HG02759 (cell line): Measurements from ENCODE around the gene RASGRF1.
A peak's percentile ranks its signal among the peaks of the same experiment; 100 is the strongest.

Experiments used
- ATAC-seq: cut with Tn5 transposase; IDR thresholded peaks from one replicate; pipeline ENCODE4 v1.9.1; 2021; ENCODE audit warnings: mild to moderate bottlenecking, moderate library complexity; ENCODE audit not compliant: unreplicated experiment

The RASGRF1 gene

DNA sequence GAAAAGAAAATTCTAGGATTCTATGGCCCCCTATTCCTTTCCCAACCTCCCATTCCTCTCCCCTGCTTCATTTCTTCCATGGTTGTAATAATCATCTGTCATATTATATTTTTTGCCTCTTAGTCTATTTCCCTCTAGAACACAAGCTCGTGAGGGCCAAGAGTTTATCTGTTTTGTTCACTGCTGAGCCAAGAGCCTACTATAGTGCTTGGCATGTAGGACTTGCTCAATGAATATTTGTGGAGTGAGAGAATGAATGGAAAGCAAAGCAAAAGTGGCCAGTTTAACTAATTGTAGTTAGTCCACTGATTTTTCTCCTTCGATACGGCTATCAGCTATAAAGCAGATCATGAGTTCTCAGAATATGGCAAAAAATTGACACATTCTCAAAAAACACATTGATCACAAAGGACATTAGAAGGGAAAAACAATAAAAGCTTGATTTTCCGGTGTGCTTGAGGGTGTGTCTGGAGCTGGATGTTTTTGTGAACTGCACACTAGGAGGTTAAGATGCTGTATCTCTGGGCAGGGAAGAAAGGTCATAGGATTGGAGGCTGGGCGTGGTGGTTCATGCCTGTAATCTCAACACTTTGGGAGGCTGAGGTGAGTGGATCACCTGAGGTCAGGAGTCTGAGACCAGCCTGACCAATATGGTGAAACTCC, 120.8 kb downstream of the RASGRF1 start:
- ATAC-seq, result no peak

GRCh38 chr15:78968539-78969271, 121.9 kb downstream of the RASGRF1 start:
- no peak for ATAC-seq

DNA sequence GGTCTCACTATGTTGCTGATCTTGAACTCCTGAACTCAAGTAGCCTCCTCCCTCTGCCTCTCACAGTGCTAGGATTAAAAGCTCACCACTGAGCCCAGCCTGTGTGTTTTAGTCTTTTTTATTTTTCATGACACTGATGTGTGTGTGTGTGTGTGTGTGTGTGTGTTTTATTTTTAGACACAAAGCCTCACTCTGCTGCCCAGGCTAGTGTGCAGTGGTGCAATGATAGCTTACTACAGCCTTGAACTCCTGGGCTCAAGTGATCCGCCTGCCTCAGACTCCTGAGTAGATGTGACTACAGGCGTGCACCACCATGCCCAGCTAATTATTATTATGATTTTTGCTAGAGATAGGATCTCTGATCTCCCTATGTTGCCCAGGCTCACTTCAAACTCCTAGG, 122.5 kb downstream of the RASGRF1 start:
- no peak for ATAC-seq

DNA sequence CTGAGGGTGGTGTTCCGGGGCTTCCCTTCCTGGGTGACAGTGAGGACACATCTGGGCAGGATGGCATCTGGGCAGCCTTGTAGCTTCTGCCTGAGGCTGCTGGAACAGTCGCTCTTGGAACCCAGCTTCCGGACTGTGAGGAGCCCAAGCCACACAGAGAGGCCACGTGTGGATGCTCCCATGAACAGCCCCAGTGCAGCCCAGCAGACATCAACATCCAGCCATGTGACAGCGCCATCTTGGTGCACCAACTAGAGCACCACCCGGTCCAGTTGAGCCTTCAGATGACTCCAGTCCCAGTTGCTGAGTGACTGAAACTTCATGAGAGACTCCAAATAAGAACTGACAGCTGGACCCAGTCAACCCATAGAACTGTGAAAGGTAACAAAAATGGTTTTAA, 130.3 kb downstream of the RASGRF1 start:
- ATAC-seq, result no peak

DNA sequence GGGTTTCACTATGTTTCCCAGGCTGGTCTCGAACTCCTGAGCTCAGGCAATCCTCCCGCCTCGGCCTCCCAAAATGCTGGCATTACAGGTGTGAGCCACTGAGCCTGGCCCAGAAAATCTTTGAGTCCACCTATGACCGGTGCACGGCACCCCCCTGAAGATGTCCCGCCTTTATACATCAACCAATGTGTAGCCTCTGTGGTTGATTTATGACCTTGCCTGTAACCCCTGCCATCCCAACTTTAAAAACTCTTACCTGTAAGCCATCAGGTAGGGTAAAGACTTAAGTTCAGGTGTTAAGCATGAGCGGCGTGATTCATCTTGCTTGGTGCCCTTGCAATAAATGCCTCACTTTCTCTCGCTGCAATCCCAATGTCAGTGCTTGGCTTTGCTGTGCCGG, 131.2 kb downstream of the RASGRF1 start:
- ATAC-seq, result no peak

DNA sequence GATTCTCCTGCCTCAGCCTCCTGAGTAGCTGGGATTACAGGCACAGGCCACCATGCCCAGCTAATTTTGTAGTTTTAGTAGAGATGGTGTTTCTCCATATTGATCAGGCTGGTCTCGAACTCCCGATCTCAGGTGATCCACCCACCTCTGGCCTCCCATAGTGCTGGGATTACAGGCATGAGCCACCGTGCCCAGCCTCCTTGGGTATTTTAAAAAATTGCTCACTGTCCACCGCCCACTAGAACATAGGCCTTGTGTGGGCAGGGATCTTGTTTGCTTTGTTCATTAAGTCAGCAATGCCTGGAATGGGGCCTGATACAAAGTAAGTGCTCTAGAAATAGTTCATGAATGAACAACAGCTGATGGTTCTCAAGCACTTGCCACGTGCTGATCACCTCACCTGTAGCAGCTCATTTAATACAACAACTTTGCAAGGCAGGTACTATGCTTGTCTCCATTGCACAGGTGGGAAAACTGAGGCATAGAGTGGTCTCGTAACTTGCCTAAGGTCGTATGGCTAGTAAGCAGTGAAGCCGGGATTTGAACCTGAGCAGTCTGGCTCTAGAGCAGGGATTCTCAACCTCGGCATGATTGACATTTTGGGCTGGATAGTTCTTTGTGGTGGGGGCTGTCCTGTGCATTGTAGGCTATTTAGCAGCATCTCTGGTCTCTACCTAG, 133.0 kb downstream of the RASGRF1 start:
- ATAC-seq, result no peak

GRCh38 chr15:78956937-78957336, 133.6 kb downstream of the RASGRF1 start:
- no peak for ATAC-seq

DNA sequence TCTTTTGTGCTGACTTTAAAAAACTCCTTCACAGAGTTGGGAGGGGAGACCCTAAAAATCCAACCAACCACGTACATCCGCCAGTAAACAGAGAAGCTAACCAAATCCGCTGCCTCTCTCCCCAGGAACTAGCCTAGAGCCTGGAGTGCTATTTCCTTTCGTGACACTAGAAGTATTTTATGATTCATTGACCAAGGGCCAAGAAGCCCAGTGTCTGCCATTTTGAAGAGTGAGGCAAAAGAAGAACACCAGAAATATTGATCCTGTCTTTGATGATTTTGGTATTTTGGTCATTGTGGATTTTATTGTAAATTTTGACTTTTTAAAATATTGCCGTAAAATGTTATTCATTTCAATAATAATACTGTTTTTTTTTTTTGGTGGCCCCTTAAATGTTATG, 135.2 kb downstream of the RASGRF1 start:
- no peak for ATAC-seq

DNA sequence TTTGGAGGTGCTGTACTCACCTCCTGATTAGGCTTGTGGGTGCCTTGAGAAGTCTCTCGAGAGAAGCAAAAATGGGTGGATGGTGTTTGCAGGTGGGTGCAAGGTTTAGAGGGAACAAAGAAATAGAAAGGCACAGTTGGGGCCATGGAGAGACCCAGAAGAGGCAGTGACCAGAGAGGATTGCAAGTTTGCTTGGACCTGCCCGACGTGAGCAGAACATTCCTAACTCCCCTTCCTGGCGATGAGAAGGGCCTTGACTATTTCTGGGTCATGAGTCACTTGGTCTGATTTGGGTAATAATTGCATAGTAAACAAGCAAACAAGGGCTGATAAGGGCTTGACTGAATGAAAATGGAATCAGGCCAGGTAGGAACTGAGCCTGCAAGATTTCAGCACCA, 138.7 kb downstream of the RASGRF1 start:
- no peak for ATAC-seq

- no peak for ATAC-seq
Observed at GRCh38 chr15:78950902-78951840, 139.4 kb downstream of the RASGRF1 start.

GRCh38 chr15:78950343-78950742, 140.2 kb downstream of the RASGRF1 start:
- no peak for ATAC-seq

DNA sequence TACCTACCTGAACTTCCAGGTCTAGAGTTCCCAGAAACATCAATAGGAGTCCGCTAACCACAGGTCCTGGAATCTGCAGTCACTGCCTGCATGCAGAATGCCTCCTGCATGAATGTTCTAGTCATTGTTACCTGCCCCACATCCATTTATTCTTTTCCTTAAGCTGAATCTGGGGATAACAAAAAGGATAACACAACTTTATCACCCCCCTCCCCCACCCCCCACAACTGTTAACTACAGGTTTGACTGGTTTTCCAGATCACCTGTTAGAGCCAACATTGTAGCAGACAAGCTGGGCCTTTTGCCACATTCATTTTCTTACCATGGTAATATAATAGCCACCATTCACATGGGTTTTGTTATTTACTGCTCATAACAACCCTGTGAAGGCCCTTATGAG, 141.1 kb downstream of the RASGRF1 start:
- no peak for ATAC-seq

GRCh38 chr15:78947506-78947905, 143.1 kb downstream of the RASGRF1 start:
- ATAC-seq, result no peak

GRCh38 chr15:78946493-78946892, 144.1 kb downstream of the RASGRF1 start:
- ATAC-seq, result no peak

- peak; percentile 78 for ATAC-seq
Observed at GRCh38 chr15:78944669-78945407, 145.7 kb downstream of the RASGRF1 start, which contains the start of gene CTSH. TSS of gene CTSH (minus strand) at chr15:78945046. CDS start at chr15:78944981, 65 bp downstream.

- ATAC-seq, result peak; percentile 32
Observed at GRCh38 chr15:78944202-78944625, 146.4 kb downstream of the RASGRF1 start.

DNA sequence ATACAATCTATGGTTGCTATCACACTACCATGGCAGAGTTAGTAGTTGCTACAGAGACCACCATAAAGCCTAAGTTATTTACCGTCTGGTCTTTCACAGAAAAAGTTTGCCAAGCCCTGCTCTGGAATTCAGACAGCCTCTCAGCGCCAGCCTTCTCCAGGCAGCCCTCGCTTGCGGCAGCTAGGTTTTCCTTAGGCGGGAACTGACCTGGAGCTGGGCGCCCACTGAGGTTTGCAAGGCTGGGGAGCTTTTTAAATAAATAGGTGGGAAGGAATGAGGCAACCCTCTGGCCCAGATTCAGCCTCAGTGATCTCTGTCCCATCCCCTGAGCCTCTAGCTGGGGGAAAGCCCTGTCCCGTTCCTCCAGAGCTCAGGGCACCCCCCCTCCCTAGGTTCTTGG, 146.9 kb downstream of the RASGRF1 start:
- no peak for ATAC-seq

DNA sequence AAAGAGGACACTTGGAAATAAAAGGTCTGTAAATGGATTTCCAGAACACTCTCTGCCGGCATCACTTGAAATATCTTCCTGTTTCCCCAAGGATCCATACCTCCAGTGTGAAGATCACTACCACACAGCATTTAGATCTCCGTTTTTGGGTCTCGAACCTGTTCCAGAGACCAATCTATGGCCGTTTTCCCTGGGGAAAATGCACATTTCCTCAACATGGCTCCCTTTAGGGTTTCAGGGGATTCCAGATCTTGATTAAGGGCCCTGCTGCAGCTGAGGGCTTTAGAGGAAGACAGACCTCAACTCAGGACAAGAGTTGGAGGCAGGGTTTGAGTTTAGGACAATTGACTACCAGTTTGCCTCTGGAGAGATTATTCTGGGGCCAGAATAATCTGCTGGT, 147.8 kb downstream of the RASGRF1 start:
- no peak for ATAC-seq

DNA sequence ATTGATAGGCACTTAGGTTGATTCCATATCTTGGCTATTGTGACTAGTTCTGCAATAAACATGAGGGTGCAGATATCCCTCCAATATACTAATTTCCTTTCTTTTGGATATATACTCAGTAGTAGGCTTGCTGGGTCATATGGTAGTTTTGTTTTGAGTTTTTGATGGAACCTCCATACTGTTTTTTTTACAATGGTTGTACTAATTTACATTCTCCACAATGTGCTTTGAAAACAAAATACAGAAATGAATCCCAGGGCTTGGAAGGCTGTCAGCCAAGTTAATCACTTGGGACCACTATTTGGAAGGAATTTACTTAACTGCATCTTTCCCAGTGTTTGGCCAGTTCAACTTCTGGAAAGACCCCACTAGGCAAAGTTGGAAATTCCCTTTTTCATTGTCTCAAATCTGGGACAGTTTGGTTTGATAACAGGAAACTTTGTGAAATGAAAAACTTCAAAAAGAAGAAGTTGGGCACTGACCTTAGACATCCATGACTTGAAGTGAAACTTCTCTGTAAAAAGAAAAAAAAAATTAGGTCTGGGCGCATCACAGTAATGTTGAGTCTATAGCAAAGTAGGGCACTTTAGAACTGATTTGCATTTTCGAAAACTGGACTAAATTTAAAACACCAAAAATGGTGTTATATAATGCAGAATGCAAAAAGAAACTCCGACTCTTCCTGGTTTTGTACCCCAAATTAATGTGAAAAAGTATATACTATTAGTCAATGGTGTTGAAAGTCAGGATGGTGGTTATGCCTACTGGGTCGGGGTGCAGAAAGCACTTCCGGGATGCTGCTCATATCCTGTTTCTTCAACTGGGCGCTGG, 151.7 kb downstream of the RASGRF1 start:
- peak; percentile 76 for ATAC-seq
